A204.1 (cell line): ENCODE measurements around the gene WWOX.

Source experiments
- FAIRE-seq: peaks from 2 replicates; lab custom pipeline; 2012; peaks lifted over from hg19 to GRCh38; lab: Jason Lieb, UNC

WWOX gene

DNA sequence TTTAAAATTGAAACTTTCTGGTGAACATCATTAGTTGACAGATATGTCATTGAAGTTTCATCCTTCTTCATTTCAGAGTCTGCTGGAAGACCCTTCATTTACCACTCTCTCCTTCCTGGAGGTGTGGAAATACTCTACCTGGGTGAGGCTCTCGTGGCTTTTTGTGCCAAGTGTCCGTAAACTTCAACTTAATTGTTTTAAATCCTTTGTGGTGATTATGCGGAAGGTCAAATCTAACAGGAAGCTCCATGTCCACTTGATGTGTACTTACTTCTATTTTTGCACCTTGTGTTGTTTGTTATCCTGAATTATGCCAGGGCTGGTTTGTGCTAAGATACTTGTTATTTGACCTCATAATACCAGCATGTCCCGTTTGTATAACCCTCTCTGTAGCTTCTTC, 129.2 kb downstream of the WWOX start:
- no peak for FAIRE-seq

DNA sequence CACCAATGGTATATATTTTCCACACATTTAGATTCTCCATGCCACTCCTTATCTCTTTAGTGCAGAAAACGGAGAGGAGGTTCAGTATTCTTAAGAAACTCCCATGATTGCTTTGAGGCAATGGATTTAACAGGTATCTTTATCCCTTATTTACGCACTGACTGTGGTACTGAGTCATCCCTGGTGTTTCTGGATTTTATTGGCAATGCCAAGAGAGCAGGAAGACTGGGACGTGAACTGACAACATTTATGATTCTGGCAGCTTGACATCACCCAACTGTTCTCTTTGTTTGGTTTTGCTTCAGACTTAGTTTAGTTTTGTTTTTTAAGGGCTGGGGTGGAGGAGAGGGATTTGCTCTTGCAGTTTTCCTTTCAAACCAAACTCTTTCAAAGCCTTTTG, 131.4 kb downstream of the WWOX start:
- no peak for FAIRE-seq

DNA sequence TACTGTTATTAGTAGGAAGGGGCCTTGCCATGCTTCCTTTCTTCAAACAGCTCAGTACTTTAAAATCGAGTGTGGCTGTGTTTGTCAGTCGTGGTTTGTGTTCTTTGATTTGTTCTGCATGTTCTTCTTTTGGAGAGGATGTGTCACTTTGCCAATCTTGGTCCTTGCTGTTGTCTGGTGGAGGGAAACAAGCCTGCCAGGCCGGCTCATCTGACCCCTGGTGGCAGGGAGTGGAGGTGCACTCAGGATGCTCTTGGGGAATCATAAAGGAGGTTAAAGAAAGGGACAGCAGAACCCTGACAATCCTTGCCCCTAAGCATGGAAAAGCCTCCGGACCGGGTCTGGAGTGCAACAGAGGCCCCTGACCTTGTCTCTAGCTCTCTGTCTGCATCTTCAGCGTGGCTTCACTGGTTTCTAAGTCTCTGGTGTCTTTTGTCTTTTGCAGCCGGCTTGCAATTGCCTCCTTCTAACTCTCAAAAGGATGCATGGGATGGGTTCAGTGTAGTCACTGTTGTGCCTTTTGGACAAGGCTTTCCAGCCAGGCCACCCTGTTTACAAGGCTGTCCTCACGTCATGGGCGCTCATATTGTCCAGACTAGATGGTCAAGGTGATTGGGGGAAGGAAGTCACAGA, 135.8 kb downstream of the WWOX start:
- FAIRE-seq = no peak

DNA sequence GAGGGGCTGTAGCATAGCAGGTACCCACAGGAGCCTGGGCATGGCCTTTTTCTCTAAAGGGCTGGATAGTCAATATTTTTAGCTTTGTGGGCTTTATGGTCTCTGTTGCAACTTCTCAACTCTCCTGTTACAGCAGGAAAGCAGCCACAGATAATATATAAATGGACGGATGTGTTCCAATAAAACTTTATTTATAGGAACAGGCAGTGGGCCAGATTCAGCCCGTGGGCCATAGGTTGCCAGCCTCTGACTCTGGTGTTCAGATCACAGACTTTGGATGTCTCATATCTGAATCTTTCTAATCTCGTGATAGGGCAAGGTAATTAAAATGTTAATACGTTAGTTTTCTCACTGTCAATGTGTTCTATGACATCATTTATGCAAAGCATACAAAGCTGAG, 136.4 kb downstream of the WWOX start:
- no peak for FAIRE-seq

DNA sequence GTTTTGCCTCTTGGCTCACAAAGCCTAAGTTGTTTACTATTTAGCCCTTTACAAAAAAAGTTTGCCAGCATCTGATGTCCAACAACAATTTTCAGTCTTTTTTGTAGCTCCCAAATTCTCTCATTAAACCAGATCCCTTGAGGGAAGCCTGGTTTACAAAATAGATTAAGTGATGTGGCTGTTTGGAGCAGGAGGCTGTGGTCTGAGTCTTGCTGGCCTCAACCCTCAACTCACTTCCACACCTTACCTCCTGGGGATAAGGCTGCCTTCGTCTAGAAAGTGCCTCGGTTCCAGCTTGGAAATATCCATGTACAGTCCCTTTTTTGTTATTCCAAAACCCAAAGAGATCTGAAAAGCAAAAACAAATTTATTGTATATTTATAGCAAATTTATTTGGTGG, 138.4 kb downstream of the WWOX start:
- no peak for FAIRE-seq

DNA sequence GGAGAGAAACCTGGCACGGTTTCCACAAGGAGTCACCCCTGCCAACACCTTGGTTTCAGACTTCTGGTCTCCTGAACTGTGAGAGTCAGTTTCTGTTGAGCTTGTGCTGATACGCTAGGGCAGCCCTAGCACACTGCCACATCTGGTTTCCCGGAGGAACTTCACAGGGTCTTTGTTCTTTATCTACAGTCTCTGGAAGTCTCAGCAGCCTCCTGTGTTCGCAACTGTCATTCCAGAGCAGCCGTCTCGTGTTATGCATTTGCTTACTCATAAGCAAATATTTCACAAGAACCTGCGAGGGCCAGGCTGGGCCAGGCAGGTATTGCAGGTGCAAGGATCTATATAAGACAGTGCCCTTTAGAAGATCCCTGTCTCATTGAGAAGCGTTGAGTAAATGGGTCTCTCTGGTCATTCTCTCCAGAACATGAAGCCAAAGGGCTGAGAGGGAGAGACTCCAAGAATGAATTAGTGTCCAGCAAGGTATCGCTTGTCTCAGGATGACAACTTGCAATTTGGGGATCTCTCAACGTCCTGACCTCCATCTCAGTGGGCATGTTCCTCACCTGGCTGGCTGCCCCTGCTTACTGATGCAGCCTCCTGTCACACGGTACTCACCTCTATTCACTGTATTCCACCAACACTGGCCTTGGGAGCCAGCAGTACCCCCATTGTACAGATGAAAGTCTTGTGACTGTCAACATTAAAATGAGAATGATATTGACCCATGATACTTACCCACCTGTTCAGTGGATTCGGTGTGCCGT, 141.2 kb downstream of the WWOX start:
- no peak for FAIRE-seq

DNA sequence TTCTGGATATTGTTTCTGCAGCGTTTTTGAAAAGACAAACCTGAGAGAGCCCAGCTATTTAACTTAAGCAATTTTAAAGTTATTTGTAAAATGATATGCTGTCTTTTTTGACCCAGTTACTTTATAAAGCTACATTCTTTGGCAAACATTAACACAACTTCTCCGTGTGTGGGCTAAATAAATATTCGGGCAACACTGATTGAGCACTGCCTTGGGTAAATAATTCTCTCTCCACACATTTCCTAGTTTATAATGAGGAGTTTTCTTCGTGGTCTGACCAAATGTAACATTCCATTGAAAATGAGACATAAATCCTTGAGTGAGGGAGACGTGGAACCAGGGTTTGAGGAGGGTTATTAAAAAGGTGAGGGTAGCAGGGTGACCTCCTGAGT, 142.8 kb downstream of the WWOX start:
- FAIRE-seq = no peak

DNA sequence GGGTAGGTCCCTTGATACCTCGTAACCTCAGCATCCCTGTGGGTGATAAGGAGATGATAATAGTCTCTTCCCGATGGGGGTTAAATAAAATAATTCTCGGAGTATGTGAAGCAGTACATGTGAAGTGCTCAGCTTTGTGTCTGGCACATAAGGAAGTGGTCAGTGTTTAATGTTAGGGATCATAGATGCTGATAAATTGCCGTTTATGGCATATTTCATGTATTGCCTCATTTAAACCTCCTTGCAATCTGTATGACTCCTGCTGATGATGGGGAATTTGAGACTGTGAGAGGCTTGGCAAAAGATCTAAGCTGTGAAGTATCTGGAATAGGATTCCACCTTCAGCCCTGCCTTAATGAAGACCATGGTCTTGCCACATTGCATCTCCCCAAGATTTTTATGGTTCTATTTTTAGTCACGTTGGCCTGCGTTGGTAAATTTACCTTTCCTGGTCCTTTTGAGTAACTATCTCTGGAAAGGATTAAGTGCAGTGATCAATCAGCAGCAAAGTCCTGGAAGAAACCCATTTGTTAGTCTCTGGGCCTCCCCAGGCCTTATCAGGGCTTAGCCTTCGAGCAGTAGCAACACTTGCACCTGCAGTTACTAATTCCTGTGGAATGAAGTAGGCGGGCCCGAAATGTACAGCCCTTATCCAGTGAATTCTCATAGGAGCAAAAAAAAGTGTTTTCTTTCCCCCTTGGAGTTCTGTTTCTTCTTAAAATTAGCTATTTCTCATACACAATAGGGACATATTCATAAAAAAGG, 144.9 kb downstream of the WWOX start:
- FAIRE-seq = no peak

DNA sequence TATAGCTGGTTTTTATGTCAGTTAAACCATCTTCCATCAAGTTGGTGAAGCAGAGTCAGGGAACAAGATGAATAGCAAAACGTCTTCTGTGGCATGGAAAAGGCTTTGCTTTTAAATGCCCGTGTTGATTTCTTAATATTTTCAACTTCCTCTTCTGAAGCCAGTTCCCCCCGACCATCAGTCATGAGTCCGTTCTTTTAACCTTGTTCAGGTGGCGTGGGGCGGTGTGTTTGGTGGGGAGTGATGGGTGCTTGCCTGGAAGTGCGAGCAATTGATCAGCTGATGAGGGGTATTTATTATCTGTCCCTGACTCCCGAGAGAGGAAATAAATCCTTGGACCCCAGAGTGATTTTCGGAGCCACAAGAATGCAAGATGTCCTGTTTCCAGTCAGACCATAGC, 147.1 kb downstream of the WWOX start:
- no peak for FAIRE-seq

DNA sequence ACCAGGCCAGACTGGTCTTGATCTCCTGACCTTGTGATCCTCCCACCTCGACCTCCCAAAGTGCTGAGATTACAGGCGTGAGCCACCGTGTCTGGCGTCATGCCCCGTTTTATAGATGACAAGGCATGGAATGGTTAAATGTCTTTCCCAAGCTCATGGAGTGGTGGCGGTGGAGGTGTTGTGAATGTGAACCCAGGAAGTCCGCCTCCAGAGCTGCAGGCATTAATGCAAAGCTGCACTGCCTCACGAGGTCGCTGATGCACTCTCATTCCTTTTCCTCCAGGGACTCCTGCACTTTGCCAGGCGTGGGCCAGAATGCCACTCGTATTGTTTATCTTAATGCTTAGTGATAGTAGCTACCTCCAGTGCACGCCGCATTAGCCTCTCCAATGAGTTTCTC, 149.6 kb downstream of the WWOX start:
- no peak for FAIRE-seq

DNA sequence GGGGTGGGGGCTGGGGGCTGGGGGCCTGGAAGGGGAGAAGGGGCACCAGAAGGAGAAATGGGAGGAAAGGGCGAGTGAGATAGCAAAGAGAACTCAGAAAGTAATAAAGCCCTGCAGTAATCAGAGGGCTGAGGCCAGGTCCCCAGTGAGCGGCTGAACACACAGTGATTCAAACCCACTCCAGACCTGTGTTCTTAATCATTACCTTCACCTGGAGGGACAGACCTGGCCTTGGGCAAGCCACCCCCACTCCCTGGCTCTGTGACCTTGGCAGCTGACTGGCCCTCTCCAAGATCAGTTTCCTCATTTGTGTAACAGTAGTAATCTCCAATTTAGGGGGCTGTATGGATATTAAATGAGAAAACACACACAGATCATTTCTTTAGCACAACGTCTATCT, 150.4 kb downstream of the WWOX start:
- no peak for FAIRE-seq

DNA sequence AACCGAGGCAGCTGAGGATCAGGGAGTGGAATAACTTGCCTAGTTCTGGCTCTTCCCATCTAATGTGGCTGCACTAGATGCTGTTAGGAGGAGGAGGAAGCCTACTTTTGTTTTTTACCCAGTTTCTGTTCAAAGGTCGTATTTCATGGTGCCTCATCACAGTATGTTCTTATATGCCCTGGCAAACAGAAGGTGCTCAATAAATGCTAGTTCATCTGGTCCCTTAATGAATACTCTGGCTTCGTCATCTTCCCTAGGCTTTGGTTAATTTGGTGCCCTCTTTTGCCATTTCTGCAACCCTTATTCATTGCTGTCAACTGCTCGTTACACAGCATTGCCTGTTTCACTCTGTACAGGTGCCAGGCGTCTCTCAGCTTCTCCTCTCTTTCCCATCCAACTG, 151.7 kb downstream of the WWOX start:
- no peak for FAIRE-seq

DNA sequence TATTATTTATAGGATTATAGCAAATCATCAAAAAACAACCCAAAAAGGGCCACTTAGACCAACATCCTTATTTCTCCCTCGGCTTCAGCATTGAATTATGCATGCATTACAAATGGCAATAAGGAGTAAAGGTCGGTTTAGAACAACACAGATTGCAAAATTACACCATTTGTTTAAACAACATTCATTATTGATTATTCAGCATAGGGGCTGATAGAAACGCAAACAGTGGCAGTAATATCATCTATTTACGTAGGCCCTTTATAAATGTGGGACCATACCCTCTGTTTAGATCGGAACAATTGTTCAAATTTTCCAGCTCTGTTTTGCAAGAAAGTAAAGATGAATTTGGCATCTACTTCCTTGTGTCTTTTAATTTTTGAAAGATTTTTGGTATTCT, 153.3 kb downstream of the WWOX start:
- FAIRE-seq = no peak

DNA sequence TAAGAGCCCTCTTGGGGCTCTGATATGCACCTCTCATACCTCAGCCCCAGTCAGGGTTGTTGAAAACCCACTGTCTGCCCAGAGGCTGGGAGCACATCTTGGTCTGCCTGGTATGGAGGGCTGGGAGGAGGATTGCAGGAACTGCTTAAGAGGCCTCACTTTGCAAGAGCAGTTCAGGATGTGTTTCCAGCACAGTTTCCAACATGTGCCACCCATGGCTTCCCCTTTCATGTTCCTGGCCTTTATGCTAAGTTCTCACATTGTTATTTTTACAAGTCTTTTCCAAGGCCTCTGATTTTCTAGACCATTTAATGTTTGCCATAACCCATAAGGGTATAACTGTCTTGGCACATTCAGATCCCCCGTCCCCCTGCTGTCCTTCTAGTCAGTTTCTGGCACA, 155.4 kb downstream of the WWOX start:
- FAIRE-seq = no peak

DNA sequence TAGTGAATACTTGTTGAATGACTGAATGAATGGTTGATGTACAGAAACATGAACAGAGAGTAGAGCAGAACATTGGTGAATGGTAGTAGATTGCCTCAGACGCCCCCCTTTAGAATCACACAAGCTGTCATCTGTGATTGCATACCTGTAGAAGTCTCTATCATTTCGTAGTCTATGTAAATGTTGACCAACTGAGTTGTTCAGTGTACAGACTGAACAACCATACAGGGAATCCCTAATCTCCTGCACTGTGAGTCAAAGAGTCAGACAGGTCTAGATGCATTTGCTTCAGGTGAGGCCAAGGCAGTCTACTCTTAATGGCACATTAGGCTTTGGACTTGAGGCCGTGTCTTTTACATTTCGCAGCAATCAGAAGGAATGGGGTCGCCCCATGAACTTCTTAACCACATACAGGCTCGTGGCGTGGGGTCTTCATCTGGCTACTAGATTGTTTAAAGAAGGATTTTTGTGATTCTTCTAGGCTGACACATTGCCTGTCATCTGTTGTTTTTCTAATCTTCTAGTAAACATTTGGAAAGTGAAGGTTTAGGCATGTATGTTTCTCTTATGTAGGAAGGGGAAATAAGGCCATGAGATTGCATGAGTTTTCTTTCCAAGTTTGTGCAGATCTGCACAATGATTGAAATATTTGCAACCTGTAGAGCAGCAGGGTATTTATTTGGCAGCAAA, 157.4 kb downstream of the WWOX start:
- no peak for FAIRE-seq

DNA sequence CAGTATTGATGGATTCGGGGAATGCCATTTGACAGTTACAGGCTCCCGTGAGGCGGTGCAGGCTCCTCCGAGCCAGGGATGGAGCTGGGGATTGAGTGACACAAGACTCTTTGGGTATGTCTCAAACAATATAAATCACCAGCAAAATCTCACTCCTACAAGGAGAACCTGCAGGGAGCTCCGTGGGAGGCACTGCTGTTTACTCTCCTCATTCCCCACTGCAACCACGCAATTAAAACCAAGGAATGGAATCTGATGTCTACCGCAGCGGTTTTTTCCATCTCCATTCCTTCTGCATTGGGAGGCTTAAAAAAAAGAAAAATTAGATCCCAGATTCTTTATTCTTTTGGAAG, 157.9 kb downstream of the WWOX start:
- no peak for FAIRE-seq

DNA sequence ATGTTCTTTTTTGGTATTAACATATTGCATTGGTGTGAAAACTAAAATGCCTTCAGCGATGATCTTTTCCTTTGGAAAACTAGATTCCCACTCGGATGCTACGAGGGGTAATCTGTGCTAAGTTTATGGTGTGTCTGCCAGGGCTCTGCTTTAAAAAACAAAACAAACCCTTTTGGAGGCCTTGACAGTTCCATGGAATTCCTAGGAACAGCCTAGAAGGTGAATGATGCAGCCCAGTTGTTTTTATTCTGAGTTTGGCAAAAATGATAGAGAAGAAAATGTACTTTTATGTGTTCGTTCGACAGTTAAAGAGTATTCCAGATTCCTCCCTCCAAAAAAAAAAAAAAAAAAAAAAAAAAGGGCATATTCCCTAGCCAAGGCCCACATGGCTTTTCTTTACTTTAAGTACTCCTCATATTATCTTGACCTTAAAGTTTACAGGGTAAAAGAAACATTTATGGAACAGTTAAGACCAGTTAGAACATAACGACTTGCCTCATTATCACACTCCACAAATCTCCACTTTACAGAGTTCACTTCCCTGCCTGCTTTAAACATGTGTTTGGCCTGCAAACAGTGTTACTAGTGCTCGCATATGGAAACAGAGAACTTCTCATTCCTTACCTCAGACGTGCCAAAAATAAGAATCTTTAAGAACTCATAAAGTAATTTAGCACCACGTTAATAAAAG, 159.1 kb downstream of the WWOX start:
- FAIRE-seq = no peak

DNA sequence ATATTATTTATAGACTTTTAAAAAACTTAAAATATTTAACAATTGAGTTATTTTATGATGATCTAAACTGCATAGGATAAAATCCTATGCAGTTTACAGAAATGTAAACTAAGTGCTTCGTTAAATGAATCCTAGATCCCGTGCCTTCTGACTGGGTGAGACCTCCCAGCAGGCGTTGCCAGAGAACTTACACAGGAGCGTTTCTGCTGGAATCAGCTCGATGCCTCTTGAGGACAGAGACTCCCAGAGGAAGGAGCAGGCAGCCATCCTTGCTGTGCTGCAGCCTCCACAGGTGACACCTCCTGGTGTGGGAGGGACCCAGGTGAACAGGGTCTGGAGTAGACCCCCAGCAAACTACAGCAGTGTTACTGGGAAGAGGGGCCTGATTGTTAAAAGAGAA, 160.4 kb downstream of the WWOX start:
- FAIRE-seq = no peak

DNA sequence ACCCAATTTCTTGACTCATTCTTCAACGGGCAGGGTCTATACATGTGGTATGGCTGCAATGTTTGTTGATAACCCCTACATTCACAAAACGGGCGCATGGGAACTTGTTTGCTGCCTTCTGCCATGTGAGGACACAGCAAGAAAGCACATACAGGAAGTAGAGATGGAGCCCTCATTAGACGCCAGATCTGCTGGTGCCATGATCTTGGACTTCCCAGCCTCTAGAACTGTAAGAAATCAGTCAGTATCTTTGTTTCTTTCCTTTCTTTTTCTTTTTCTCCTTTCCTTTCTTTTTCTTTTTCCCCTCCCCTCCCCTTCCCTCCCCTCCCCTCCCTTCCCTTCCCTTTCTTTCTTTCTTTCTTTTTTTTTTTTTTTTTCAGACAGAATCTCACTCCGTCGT, 165.2 kb downstream of the WWOX start:
- FAIRE-seq = no peak

DNA sequence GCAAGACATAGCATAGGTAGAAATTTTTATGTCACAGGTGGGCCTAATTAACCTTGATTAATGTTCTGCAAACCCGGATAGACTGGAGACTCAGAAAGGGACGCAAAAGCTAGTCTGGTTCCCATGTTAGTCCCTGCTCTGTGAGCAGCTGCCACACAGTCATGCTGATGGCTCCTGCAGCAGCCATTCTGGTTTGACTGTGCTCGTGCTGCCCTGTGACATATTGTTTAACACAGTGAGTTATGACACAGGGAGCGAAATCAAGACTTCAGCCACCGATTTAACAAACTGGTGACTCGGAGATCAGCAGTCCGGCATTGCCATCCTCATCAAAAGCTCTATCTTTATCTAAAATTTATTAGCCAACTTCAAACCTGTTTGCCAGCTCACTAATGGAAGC, 169.8 kb downstream of the WWOX start:
- no peak for FAIRE-seq

DNA sequence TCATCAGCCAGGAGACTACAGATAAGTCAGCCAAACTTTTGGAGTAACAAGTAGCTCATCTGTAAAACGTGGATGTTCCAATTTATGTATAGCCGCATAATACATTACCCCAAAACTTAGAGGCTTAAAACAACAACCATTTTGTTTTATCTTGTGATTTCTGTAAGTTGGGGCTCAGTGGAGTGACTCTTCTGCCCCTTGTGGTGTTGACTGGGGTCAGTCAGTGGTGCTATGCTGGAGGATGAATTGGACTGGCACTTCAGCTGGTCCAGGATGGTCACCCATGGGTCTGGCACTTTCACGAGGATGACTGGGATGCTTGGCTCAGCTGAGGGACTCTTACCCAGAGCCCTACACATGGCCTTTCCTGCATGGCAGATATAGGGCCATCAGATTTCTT, 172.5 kb downstream of the WWOX start:
- no peak for FAIRE-seq

DNA sequence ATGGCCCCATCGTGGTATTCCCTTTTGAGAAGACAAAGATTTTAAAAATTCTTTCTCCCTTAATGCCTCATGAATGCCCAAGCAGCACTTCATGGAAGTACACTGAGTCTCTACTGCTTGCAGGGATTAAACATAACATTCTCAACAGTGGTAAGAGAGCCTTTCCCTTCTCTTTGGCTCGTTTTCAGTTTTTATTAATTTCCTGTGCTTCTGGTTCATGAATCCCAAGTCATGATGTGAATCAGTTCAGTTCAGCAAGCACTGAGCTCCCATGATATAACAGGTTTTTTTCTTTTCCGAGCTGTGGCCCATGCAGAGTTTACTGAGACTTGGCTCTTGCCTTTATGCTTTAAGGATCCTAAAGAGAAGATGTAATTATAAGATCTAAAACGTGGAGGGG, 175.3 kb downstream of the WWOX start:
- no peak for FAIRE-seq

DNA sequence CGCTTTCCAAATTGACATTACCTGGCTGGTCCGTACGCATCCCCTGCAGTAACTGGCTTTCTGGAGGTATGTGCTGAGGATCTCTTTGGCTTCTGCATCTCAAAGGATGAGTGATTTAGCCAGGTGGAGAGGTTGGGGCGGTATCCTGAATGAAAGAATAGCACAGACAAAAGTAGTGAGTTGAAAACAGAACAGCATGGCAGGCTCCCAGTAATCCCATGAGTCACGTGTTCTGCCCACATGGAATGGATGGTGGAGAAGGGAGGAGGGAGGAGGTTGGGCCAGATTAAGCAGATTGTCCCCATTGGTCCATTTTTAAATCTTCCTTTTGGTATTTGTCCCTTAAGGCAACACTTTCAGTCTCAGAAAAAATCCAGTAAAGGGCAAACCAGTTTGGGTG, 176.0 kb downstream of the WWOX start:
- FAIRE-seq = no peak
